Stimulated activated CD4-positive, alpha-beta T cell treated with anti-CD3 and anti-CD28 coated beads, Interleukin-4, amount 100 ng/mL, for 1 hour (primary cell): ENCODE results near the gene HDAC10.
"Not testable (repeated sequence)": the region's sequence is repeated elsewhere in the genome, so short reads cannot be mapped to it uniquely, and the experiment has no call there.

Source experiments
- DNase-seq: peaks from one replicate; pipeline ENCODE4 v3.0.0-alpha.2; 2020

Gene HDAC10

DNA sequence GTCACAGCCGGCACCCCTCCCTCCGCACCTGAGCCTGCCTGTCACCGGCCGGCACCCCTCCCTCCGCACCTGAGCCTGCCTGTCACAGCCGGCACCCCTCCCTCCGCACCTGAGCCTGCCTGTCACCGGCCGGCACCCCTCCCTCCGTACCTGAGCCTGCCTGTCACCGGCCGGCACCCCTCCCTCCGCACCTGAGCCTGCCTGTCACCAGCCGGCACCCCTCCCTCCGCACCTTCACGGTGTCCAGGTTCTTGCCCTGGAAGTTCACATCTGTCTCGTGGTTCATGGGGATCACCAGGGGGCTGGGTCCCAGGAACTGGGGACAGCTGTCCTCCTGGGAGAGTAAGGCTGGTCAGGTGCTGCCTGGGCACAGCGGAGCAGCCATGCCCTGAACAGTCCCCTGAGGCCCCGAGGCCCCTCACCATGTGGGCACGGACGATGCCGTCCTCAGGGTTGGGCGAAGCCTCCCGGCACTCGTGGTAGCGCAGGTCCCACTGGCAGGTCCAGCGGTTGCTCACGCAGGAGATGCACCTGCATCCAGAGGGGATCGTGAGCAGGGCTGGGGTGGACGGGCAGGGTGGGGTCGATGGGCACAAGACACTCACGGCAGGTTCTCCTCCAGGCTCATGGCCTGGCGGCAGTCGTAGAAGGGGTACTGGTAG, 34.6 kb upstream of the HDAC10 start:
- no peak for DNase-seq

- no peak for DNase-seq
Measured at GRCh38 chr22:50284479-50284878, 33.4 kb upstream of the HDAC10 start.

DNA sequence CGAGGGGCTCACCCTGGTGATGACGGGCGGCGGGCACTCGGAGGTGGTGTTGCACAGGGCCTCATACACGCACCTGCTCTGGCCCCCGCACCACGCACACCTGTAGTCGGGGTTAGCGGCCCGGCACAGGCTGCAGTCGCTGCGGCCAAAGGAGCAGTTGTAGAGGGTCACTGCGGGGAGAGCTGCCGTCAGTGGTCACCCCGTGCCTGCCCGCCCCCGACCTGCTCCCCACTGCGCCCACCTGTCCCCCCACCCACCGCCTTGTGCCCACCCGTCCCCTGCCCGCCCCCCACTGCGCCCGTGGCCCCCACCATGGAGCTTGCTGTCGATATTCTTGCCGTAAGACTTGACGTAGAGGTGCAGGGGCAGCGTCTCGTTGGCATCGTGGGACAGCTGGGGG, 32.8 kb upstream of the HDAC10 start:
- no peak for DNase-seq

DNA sequence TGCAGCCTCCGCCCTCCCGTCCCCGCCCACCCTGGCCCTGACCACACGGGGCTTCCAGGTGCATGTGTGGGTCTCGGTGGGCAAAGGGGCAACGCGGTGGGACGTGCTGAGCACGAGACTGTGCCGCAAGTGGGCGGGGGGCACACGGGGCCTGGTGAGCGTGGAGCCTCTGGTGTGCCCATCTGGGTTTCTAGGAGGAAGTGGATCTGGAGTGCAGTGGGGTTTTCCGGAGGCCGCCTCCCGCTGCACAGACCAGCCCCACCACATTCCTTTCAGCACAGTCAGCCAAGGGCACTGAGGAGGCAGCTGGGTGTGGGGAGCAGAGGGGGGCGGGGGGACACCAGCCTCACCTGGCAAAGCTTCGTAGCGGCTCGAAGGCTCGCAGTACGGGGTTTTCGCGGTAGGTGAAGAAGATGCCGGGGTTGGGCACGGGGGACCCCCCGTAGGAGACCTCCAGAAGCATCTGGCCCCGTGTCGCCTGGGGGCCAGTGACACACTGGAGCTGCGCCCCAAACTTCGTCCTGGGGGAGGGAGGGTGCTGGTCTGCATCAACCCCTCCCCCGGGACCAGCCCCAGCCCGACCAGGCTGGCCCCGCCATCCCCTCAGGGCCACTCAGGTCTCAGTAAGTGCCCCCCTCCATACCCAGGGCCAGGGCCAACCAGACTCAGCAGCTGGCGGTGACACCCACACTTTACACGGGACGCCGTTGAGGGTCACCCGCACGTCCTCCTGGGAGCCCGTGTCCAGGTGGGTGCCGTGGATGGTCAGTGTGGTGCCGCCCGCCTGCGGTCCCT, 31.5 kb upstream of the HDAC10 start:
- no peak for DNase-seq

GRCh38 chr22:50281957-50282356, 30.9 kb upstream of the HDAC10 start:
- DNase-seq, result no peak

DNA sequence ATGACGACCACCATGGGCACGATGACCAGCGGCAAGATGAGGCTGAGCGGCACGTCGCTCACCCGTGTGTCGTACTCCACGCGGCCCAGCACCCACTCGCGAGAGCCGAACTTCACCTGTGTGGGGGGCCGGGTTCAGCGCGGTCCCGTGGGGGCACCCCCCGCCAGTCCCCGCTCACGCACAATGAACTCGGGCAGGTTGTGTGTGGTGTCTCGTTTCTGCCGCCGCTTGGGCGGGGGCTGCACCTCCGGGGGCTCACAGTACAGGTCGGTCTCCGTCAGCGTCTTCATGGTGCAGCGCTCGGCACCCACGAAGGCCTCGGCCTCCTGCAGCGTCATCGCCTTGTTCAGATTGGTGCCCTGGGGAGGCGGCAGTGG, 30.3 kb upstream of the HDAC10 start:
- no peak for DNase-seq

GRCh38 chr22:50280708-50281383, 29.8 kb upstream of the HDAC10 start:
- no peak for DNase-seq

DNA sequence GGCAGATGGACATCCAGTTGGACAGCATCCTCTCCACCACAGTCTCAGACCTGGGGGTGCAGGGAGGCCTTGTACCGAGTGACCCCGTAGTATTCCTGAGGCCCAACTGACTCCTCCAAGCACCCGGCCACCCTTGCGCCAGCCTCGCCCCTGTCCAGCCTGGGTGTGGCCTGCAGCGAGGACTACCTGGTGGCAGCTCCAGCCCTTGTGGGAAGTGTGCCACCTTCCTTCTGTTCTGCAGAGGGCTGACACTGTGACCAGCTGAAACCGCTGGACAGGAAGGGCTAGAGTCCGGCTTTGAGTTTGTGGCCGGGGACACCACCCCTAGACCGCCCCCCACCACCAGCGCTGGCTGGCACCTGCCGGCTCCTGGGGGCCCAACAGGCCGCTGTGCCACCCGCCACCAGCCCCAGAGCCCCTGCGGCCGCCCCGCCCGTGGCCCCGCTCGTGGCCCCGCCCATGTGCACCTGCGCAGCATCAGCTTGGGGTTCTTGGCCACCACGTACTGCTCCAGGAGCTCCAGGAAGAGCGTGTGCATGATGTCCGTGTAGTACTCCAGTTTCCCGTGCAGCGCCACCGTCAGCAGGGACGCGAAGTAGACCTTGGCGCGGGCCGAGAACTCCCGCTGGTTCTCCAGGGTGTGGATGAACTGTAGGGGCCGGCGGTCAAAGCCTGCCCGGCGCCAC, 29.1 kb upstream of the HDAC10 start:
- DNase-seq, result no peak

GRCh38 chr22:50278956-50279619, 28.0 kb upstream of the HDAC10 start:
- DNase-seq, result no peak

DNA sequence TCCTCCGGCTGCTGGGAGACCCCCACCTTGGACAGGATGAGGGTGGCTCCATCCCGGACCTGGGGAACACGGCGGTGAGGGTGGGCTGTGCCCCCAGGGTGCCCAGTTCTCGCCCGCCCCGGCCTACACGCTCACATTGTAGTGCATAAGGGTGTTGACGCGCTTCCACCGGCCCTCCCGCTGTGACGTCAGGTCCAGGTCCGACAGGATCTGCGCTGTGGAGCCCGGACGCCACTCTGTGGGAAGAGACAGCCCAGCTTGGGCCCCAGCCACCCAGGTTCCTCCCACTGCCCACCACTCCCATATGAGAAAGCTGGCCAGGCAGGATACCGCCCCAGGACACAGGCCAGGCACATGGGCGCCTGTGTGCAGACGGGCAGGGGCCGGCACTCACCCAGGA, 27.4 kb upstream of the HDAC10 start:
- DNase-seq, result no peak

- DNase-seq, result no peak
Measured at GRCh38 chr22:50277761-50278160, 26.7 kb upstream of the HDAC10 start.

- DNase-seq, result peak; percentile 28
Measured at GRCh38 chr22:50276143-50276542, 25.1 kb upstream of the HDAC10 start.

DNA sequence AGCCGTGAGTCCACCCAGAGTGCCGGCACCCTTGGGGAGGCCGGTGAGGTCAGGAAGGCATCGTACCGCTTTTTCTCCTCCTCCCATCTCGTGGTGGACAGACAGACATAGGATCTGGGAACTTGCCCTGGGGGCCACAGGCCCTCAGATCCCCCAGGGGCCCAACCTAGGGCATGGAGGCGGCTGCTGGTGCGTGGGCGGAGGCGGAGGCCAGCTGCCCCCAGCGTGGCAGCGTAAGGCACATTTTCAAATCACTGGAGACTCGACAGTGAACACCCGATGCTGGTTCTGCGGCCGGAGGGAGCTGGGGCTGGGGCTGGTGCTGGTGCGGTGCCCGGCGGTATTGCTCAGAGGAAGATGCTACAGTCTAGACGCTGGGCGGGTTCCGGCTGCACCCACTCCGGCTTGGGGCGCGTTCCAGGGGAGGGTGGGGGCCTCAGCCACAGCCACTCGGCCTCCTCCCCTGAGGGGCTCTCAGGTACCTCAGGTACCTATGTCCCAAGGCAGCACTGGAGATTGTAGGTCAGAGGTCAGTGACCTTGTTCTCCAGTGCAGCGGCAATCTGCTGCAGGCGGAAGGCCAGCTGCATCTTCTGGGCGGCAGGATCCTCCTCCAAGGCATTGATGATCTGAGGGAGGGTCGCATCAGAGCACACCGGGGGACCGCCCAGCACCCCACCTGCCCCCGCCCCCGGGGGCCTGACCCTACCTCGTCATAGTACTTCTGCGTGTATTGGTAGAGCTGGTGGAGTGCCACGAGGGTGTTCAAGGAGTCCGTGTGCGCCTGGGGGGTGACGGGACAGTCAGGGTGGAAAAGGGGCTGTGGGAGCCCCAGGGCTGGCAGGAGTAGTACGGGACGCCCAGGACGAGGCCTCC, 24.4 kb upstream of the HDAC10 start:
- DNase-seq, result no peak

GRCh38 chr22:50274771-50275170, 23.7 kb upstream of the HDAC10 start:
- no peak for DNase-seq

DNA sequence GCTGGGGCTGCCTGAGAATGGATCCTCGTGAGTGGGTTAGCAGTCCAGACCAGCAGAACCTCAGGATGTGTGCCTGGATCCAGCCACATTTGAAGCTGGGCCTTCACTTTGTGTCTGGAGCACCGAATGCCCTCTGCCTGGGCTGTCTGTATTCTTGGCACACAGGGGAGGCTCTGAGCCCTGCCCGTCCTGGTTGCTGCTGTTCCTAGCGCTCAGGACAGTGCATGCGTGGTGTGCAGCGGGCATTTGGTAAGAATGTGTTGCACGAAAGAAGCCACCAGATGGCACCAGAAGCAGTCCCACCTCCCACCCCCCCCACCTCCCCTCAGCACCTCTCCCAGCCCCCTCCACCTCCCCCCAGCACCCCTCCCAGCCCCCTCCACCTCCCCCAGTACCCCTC, 23.2 kb upstream of the HDAC10 start:
- DNase-seq, result peak; percentile 46

DNA sequence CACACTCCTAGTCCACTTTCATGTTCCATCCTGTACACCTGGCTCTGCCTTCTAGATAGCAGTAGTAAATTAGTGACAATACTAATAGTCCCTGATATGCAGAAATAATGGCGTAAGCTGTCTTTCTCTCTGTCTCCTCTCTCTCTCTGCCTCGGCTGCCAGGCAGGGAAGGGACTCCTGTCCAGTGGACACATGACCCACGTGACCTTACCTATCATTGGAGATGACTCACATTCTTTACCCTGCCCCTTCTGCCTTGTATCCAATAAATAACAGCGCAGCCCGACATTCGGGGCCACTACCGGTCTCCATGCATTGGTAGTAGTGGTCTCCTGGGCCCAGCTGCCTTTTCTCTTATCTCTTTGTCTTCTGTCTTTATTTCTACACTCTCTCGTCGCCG, 22.7 kb upstream of the HDAC10 start:
- DNase-seq, result not testable (repeated sequence)

DNA sequence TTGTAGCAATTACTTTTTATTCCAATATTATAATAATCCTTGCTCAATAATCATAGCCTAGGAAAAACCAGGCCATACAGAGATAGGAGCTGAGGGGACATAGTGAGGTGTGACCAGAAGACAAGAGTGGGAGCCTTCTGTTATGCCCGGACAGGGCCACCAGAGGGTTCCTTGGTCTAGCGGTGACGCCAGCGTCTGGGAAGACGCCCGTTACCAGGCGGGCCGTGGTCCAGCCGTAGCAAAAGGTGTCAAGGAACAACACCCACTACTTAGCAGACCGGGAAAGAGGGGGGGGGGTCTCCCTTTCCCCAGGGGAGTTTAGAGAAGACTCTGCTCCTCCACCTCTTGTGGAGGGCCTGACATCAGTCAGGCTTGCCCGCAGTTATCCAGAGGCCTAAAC, 22.3 kb upstream of the HDAC10 start:
- DNase-seq, result not testable (repeated sequence)

DNA sequence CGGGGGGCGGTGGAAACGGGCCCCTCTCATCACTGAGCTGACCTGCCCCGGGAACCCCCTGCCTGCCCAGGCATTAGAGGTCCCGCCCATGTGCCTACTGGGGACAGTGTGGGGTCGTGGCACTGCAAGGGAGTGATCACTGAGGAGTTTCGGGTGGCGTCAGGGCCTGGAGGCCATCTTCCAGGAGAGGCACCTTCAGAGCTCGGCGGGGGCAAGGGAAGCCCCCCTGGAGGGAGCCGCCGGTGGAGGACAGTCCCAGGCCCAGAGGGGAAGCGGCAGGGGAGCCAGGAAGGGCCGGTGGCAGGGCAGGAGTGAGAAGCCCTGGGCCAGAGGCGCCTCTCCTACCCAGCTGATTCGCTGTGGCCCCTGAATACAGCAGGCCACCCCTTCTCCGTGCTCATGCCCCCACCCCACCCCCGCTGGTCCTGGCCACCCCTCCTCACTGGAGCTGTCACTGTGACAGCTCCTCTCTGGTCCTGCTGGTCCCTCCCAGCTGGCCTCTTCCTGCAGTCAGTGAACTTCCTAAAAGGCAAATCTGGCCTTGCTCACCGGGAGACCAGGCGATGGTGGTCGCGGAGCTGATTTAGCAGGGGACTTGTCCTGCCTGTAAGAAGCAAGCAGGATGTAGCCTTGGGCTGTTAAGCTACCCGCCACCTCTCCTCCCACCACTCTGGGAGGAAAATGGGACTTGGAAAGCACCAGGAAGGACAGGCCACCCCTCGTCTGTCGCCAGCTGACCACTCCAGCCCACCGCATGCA, 21.2 kb upstream of the HDAC10 start:
- no peak for DNase-seq

GRCh38 chr22:50271519-50271970, 20.5 kb upstream of the HDAC10 start:
- DNase-seq, result peak; percentile 66

- peak; percentile 72 for DNase-seq
Measured at GRCh38 chr22:50270666-50271394, 19.8 kb upstream of the HDAC10 start.
